ENCODE measurements around the gene TMEM106A. TPM values are rescaled to one million over a fixed set of nuclear protein-coding genes. Genes with fewer than 3 reads are reported as not detected.

Gene TMEM106A
- total and polyA plus RNA-seq, 9 of the 15 experiments (the other 6 are each of a cell fraction or from before 2014, with no cell fraction given), result 0.03 to 0.29 (median 0.15) TPM

DNA sequence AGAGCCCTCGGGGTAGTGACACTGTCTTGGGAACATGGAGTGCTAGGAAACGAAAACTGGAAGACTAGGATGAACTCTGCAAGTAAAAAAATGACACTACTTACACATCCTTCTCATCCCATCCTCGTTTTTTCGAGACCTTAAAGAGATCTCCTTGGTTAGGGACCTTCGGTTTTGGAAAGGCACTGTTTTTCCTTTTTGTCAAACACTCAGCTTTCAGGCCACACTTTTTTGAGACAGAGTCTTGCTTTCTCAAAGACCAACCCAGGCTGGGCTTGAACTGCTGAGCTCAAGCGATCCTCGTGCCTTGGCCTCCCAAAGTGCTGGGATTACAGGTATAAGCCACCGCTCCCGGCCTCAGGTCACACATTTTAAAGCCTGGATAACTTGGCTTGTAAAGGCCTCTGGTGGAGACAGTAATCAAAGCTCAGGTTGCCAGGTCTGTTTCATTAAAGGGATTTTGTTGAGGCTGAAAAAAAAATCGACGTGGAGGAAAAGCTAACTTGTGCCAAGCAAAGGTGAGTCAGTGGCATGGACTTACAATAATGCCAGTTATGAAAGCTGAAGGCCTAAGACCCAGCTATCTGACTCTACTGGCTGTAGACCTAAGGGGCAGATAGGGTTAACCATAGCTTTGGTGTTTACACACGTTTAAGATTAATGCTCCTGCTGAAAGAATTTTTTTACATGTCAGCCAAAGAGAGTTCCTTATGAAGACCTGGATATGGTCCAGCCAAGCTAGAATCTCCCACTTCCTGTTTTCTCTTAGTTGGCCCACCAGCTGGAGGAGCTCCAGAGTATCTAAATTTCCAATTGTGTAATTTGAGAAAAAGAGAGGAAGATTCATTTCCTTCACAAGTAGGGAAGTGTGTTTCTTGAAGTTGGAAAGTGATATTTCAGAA lies 39.8 kb upstream of the TMEM106A start (continued):
- TF ChIP-seq RREB1 (CRISPR knock-in tag; IDR thresholded peaks at IDR 0.05) (no peak), SAFB (IDR thresholded peaks at IDR 0.05; ENCODE audit: borderline replicate concordance, low read depth, low read length) (no peak), ELF1 (tag; IDR thresholded peaks at IDR 0.05) (peak; percentile 87), ZNF668 (CRISPR knock-in tag; IDR thresholded peaks at IDR 0.05) (no peak), KLF13 (tag; IDR thresholded peaks at IDR 0.05; ENCODE audit: borderline replicate concordance, low read depth) (no peak), PHF21A (IDR thresholded peaks at IDR 0.05; ENCODE audit: borderline replicate concordance, low read depth) (no peak), YY1 (IDR thresholded peaks at IDR 0.05; ENCODE audit: borderline replicate concordance in 1 of 3, control insufficient read depth in 1 of 3, extremely low read depth in 1 of 3, insufficient read depth in 3 of 3, insufficient read length in 1 of 3, insufficient replicate concordance in 2 of 3, low read depth in 1 of 3, low read length in 2 of 3) (no peak), CCNT2 (IDR thresholded peaks at IDR 0.05; ENCODE audit: borderline replicate concordance, extremely low read depth, insufficient read length, low read depth, low read length) (no peak), ZNF174 (CRISPR knock-in tag; IDR thresholded peaks at IDR 0.05) (no peak), ZNF175 (CRISPR knock-in tag; IDR thresholded peaks at IDR 0.05; ENCODE audit: low read depth) (no peak), SUPT5H (IDR thresholded peaks at IDR 0.05) (no peak), E2F3 (CRISPR knock-in tag; IDR thresholded peaks at IDR 0.05) (no peak), MBD1 (CRISPR knock-in tag; IDR thresholded peaks at IDR 0.05) (no peak), SRSF3 (IDR thresholded peaks at IDR 0.05; ENCODE audit: insufficient read depth, low read length) (no peak), ETS2 (tag; IDR thresholded peaks at IDR 0.05; ENCODE audit: borderline replicate concordance, poor library complexity, severe bottlenecking) (no peak)
- TF ChIP-seq, protein P1, sequence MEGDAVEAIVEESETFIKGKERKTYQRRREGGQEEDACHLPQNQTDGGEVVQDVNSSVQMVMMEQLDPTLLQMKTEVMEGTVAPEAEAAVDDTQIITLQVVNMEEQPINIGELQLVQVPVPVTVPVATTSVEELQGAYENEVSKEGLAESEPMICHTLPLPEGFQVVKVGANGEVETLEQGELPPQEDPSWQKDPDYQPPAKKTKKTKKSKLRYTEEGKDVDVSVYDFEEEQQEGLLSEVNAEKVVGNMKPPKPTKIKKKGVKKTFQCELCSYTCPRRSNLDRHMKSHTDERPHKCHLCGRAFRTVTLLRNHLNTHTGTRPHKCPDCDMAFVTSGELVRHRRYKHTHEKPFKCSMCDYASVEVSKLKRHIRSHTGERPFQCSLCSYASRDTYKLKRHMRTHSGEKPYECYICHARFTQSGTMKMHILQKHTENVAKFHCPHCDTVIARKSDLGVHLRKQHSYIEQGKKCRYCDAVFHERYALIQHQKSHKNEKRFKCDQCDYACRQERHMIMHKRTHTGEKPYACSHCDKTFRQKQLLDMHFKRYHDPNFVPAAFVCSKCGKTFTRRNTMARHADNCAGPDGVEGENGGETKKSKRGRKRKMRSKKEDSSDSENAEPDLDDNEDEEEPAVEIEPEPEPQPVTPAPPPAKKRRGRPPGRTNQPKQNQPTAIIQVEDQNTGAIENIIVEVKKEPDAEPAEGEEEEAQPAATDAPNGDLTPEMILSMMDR (IDR thresholded peaks at IDR 0.05 in 2 of 3, conservative IDR thresholded peaks at IDR 0.05 in 1 of 3; ENCODE audit: insufficient read depth in 2 of 3, low read depth in 1 of 3, low read length in 3 of 3), result peak; percentile 26 to 61 (median 46); a peak in 5 of 6 replicates

Measured in K562 (cell line).